Endodermal cell (in vitro differentiated cells): ENCODE results near the gene PHF19. TPM values are rescaled to one million over a fixed set of nuclear protein-coding genes. Genes with fewer than 3 reads are reported as not detected.

ENCODE experiments used
- DNase-seq: peaks from one replicate; pipeline ENCODE4 v3.0.0-alpha.2; 2017
- H3K27ac ChIP-seq: 2 replicates; pipeline ENCODE4 v1.5.1; 2013; ENCODE audit warnings: mild to moderate bottlenecking, low read depth, low read length, moderate library complexity
- H3K27me3 ChIP-seq: 2 replicates; pipeline ENCODE4 v1.6.1; 2013; ENCODE audit warnings: mild to moderate bottlenecking, low read length, moderate library complexity; ENCODE audit not compliant: insufficient read depth, control insufficient read depth, poor library complexity, severe bottlenecking
- H3K36me3 ChIP-seq: 2 replicates; pipeline ENCODE4 v1.7.0; 2013; ENCODE audit warnings: mild to moderate bottlenecking, low read length, moderate library complexity; ENCODE audit not compliant: control insufficient read depth, insufficient read depth
- H3K4me1 ChIP-seq: one replicate; pipeline ENCODE4 v1.7.0; 2013; ENCODE audit warnings: low read length; ENCODE audit not compliant: control insufficient read depth, insufficient read depth
- H3K4me3 ChIP-seq: 2 replicates; pipeline ENCODE4 v1.5.1; 2013; ENCODE audit warnings: mild to moderate bottlenecking, low read length, moderate library complexity
- H3K9ac ChIP-seq: 2 replicates; pipeline ENCODE4 v1.6.1; 2013; ENCODE audit warnings: mild to moderate bottlenecking, low read length, moderate library complexity; ENCODE audit not compliant: poor library complexity, severe bottlenecking; ENCODE audit errors: extremely low read depth
- H3K9me3 ChIP-seq: 2 replicates; pipeline ENCODE4 v1.6.1; 2013; ENCODE audit warnings: mild to moderate bottlenecking, low read length, moderate library complexity; ENCODE audit not compliant: control insufficient read depth
- H3K27ac Mint-ChIP-seq: 2 replicates; pipeline ENCODE4 v1.8.0; 2020; ENCODE audit warnings: mixed read lengths
- H3K27me3 Mint-ChIP-seq: 2 replicates; pipeline ENCODE4 v1.8.0; 2021; ENCODE audit warnings: mild to moderate bottlenecking, mixed read lengths; ENCODE audit not compliant: insufficient read depth
- H3K36me3 Mint-ChIP-seq: 2 replicates; pipeline ENCODE4 v1.8.0; 2020; ENCODE audit warnings: low read depth, mixed read lengths
- H3K4me1 Mint-ChIP-seq: 2 replicates; pipeline ENCODE4 v1.8.0; 2020; ENCODE audit warnings: mixed read lengths
- H3K4me3 Mint-ChIP-seq: 2 replicates; pipeline ENCODE4 v1.8.0; 2020; ENCODE audit warnings: mild to moderate bottlenecking, moderate library complexity, mixed read lengths
- H3K9me3 Mint-ChIP-seq: 2 replicates; pipeline ENCODE4 v1.8.0; 2020; ENCODE audit warnings: mild to moderate bottlenecking, mixed read lengths
- WGBS, 2 experiments: methylation state at CpG; one replicate each; pipeline versions ENCODE4 v1.1.5 to v1.1.7; 2013; ENCODE audit warnings: missing lambda C conversion rate in 2 of 2, mixed read lengths in 1 of 2; ENCODE audit not compliant: insufficient coverage in 1 of 2, insufficient read length in 1 of 2; 5-methylcytosine and 5-hydroxymethylcytosine counted together
- total RNA-seq, 2 donors: library from RNA; stranded (reverse); fragmentation: NEBNext Ultra II Directional in 1 of 2; extraction: Animal tissue kit (Norgen Biotek cat#: 25700) in 1 of 2; gene quantifications; 2 replicates in 1 of 2; 3 replicates in 1 of 2; pipeline ENCODE4 v1.2.1, GENCODE V29; 2021
- TF ChIP-seq, protein P1 (sequence below): fragments of 200-600 bp; sonication (generic); conservative IDR thresholded peaks from 2 replicates; pipeline ENCODE4 v1.5.0; 2021; ENCODE audit warnings: antibody characterized with exemption, mild to moderate bottlenecking

Gene PHF19
- total RNA-seq, 2 donors from 2014 or later = 17.9 to 21.9 TPM

DNA sequence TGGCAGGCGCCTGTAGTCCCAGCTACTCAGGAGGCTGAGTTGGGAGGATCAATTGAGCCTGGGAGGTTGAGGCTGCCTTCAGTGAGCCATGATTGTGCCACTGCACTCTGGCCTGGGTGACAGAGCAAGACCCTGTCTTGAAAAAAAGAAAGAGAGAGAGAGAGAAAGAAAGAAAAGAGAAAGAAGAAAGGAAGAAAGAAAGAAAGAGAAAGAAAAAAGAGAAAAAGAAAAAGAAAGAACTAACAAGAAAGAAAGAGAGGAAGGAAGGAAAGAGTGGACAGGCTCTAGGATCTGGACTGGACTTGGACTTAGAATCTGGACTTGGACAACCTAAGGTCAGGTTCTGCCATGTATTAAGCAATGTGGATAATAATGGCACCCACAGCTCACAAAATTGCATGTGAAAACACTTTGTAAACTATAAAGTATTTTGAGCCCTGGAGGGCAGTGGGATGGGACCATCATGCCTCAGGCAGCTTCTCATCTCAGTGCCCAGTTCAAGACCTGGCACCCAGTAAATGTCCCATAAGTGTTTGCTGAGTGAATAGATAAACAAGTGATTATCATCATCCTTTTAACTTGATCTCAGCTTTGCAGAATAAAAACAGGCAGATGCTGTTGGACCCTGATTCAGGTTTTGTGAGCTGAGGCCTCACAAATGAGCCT, 12.8 kb upstream of the PHF19 start:
- Mint-ChIP-seq H3K27me3 (peaks cover 17% of the 10 kb centered on the region), H3K9me3 (no peaks in the 10 kb centered on the region), H3K4me3 (no peak overlapping the region), H3K27ac (no peak overlapping the region), H3K36me3 (no peaks in the 10 kb centered on the region), H3K4me1 (peaks cover 21% of the 10 kb centered on the region)
- peaks cover 4% of the 10 kb centered on the region for H3K4me1 ChIP-seq
- no peaks in the 10 kb centered on the region for H3K36me3 ChIP-seq
- peaks cover 13% of the 10 kb centered on the region for H3K27me3 ChIP-seq
- no peak overlapping the region for H3K4me3 ChIP-seq
- H3K9ac ChIP-seq = no peak overlapping the region
- no peaks in the 10 kb centered on the region for H3K9me3 ChIP-seq
- 96% methylated on average over 1 of the region's 1 CpG; no CpG with 5 or more reads in 1 of the 2 experiments for WGBS, 2 experiments
- TF ChIP-seq, protein P1, sequence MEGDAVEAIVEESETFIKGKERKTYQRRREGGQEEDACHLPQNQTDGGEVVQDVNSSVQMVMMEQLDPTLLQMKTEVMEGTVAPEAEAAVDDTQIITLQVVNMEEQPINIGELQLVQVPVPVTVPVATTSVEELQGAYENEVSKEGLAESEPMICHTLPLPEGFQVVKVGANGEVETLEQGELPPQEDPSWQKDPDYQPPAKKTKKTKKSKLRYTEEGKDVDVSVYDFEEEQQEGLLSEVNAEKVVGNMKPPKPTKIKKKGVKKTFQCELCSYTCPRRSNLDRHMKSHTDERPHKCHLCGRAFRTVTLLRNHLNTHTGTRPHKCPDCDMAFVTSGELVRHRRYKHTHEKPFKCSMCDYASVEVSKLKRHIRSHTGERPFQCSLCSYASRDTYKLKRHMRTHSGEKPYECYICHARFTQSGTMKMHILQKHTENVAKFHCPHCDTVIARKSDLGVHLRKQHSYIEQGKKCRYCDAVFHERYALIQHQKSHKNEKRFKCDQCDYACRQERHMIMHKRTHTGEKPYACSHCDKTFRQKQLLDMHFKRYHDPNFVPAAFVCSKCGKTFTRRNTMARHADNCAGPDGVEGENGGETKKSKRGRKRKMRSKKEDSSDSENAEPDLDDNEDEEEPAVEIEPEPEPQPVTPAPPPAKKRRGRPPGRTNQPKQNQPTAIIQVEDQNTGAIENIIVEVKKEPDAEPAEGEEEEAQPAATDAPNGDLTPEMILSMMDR = no peak
- DNase-seq = no peak
- no peak overlapping the region for H3K27ac ChIP-seq

DNA sequence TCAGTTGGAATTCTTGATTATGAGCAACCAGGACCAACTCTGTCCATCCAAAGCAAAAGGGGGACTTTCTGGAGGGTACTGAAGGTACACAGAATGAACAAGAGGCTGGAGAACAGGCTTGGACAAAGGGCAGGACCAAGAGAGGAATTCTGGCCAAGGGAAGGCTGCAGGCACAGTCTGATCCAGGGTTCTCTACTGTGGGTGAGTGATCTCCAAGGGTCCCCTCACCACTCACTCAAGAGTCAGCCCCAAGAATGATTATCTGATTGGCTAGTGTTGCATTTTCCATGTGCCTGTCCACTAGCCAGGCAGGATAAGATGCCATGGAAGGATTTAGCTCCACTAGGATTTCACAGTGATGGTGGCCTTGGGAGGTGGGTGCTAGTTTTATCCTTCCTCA, 11.6 kb upstream of the PHF19 start:
- Mint-ChIP-seq H3K27me3 (peaks cover 11% of the 10 kb centered on the region), H3K27ac (no peak overlapping the region), H3K4me3 (no peak overlapping the region), H3K9me3 (no peaks in the 10 kb centered on the region), H3K36me3 (no peaks in the 10 kb centered on the region), H3K4me1 (peaks cover 21% of the 10 kb centered on the region)
- H3K9ac ChIP-seq = no peak overlapping the region
- H3K27me3 ChIP-seq = peaks cover 4% of the 10 kb centered on the region
- no peaks in the 10 kb centered on the region for H3K36me3 ChIP-seq
- no peak for DNase-seq
- no peak overlapping the region for H3K4me3 ChIP-seq
- TF ChIP-seq, protein P1 = no peak
- peaks cover 4% of the 10 kb centered on the region for H3K4me1 ChIP-seq
- no peaks in the 10 kb centered on the region for H3K9me3 ChIP-seq
- no peak overlapping the region for H3K27ac ChIP-seq

DNA sequence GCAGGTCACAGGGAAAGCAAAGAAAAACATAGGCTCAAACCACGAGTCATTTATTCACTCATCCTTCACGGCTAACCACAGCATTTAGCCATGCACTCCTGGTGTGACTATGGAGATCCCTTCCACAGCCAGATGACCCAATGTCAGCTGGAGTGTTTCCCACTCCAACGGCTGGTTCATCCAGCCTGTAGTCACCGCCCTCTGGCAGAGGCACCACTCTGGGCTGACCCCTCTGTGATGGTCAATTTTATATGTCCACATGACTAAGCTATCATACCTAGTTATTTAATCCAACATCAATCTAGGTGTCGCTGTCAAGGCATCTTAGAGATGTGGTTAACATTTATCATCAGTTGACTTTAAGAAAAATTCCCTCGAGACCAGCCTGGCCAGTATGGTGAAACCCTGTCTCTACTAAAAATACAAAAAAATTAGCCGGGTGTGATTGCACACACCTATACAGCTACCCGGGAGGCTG, 9.5 kb upstream of the PHF19 start:
- Histone ChIP-seq H3K27me3 (no peaks in the 10 kb centered on the region), H3K4me1 (peaks cover 4% of the 10 kb centered on the region), H3K9me3 (no peaks in the 10 kb centered on the region), H3K4me3 (no peak overlapping the region), H3K27ac (no peak overlapping the region), H3K36me3 (no peaks in the 10 kb centered on the region), H3K9ac (no peak overlapping the region)
- TF ChIP-seq, protein P1 = no peak
- H3K4me1 Mint-ChIP-seq = peaks cover 21% of the 10 kb centered on the region
- no peak overlapping the region for H3K4me3 Mint-ChIP-seq
- no peaks in the 10 kb centered on the region for H3K36me3 Mint-ChIP-seq
- 88 to 94% methylated on average over 5 to 8 of the region's 8 CpGs for WGBS, 2 experiments
- DNase-seq = no peak
- peaks cover 4% of the 10 kb centered on the region for H3K27me3 Mint-ChIP-seq
- no peaks in the 10 kb centered on the region for H3K9me3 Mint-ChIP-seq
- H3K27ac Mint-ChIP-seq = no peak overlapping the region
